GM15510 (cell line): ENCODE measurements around the gene INTS12.

Experiments
- POLR2A ChIP-seq: IDR thresholded peaks from 3 replicates; pipeline ENCODE4 v1.6.1; 2011; ENCODE audit warnings: borderline replicate concordance; ENCODE audit not compliant: insufficient read length; ENCODE audit errors: extremely low read depth

Gene INTS12, protein sequence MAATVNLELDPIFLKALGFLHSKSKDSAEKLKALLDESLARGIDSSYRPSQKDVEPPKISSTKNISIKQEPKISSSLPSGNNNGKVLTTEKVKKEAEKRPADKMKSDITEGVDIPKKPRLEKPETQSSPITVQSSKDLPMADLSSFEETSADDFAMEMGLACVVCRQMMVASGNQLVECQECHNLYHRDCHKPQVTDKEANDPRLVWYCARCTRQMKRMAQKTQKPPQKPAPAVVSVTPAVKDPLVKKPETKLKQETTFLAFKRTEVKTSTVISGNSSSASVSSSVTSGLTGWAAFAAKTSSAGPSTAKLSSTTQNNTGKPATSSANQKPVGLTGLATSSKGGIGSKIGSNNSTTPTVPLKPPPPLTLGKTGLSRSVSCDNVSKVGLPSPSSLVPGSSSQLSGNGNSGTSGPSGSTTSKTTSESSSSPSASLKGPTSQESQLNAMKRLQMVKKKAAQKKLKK

DNA sequence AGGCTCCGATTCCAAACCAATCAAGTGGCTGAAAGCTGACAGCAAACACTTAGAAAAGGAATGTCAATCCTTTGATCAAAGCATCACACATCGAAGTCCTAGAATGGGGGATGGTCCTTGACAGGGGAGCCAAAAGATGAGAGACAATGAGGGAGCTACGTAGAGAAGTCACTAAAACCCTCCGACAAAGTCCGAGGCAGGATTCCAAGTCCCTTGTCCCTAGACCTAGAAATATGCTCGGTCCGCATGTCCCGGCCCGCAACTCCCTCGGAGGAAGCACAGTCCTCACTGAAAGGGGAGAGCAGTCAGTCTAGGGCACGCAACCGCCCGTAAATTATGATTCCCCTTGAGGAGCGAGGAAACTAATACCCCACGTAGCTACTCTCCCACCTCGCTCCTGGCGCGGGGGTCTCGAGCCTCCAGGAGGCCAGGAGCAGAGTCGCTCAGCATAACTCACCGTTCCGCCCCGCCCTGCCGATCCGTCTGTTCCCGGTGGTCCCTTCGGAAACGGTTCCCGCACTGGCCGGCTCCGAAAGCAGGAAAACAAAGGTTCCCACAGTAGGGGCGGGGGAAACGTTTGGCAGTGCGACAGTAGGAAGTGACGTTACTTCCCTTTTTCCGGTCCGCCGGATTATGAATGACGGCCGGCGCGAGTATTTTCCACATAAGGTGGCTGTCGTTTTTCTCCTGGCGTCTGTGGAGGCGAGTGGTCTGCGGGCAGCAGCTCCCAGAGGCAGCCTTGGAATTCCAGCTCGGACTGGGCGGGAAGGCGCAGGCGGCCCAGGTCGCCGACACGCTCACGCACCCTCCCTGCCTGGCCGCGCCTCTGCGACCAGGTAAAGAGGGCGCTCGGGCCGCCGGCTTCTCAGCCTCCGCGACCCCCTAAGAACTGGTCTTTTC is at the start of gene INTS12, which contains the start of gene GSTCD:
Gene INTS12 (minus strand): TSS at position 509 of the 900 bp plus-strand sequence. CDS start 8,684 bp downstream, outside the sequence.
Gene GSTCD (plus strand): TSS at position 604 of the 900 bp plus-strand sequence. CDS start 8,830 bp downstream, outside the sequence.
- peak; percentile 89 for TF ChIP-seq POLR2A

DNA sequence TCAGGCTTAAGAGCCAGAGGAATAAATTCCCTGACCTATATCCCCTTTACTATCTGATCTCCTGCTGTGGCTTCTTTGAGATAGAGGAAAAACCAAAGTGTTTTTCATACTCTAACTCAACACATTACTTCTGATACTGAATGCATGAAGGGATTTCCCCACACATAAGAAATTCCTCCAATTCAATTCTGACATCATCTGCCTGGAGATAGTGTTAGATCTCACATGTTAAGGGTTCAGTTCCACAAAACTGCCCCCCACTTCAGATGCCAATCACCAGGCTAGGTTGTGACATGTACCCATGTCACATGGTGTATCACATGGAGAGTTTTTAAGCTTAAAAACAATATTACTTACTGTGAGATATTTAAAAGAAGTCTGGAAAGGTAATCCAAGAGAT is 46.9 kb upstream of the INTS12 start:
- no peak for TF ChIP-seq POLR2A

DNA sequence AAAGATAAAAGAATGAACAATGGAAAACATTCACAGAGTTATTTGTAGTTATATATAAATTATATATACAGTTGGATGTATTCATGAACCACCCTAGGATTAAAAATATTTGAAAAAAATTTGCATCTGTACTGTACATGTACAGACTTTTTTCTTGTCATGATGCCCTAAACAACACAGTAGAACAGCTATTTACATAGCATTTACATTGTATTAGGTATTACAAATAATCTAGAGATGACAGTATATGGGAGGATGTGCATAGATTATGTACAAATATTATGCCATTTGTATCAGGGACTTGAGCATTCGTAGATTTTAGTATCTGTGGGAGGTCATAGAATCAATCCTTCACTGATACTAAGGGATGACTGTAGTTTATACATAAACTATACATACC is 44.9 kb upstream of the INTS12 start:
- TF ChIP-seq POLR2A, result no peak

DNA sequence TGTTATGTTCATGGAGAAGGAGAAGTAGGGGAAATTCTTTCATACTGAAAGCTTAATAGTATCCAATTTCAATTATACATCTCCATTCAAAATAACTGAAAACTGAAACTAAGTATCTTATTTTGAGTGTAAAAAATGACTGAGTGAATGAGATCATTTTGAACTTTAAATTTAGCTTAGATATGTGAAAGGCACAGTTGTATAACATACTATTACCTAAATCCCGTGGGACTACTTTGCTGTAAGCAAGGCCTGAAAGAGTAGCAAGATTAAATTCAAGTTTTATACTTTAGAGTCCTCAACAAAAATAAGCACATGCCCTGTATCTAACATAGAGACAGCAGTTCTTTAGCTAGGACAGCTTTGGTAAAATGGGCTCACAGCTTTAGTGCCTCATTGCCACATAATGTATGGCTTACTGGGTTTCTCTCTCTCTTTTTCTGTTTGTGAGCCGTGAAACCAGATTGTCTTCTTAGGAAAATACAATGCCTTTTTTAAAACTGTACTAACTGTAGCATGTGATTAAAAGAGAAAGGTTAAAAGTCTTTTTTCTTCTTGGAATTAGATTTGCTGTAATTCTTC is 43.3 kb upstream of the INTS12 start:
- TF ChIP-seq POLR2A, result no peak

DNA sequence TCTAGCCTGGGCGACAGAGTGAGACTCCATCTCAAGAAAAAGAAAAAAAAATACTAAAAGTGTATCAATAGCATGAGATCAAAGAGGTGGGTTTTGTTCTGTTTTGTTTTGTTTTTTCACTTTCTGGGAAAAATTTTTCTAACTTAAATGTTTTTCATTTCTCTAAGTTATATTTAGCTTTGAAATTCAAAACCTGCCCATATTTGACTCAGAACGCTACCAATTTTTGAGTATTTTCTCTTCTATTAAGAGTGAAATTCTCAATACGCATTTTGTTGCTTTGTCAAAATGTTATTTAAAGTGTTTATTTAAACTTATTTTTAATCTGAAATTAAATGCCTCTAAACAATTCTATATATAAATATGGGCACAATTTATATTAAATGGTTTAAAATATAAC is 39.7 kb upstream of the INTS12 start:
- no peak for TF ChIP-seq POLR2A

DNA sequence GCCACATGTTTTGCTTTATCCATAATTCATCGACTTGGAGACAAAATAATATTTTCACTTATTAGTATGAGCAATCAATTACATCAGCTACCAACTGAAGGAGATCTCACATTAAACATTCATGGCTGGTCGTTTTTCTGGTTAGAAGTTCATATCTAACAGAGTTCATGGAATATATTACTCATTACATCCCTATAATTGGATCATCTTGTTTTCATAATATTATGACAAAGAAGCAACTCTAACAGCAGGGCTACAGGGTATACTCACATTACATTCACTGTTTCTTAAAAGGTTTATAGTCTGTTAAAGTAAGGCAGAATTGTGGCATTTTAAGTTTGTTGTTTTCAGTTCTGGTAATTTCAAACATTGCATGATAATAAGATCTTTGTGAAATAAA is 33.1 kb upstream of the INTS12 start:
- TF ChIP-seq POLR2A, result no peak

DNA sequence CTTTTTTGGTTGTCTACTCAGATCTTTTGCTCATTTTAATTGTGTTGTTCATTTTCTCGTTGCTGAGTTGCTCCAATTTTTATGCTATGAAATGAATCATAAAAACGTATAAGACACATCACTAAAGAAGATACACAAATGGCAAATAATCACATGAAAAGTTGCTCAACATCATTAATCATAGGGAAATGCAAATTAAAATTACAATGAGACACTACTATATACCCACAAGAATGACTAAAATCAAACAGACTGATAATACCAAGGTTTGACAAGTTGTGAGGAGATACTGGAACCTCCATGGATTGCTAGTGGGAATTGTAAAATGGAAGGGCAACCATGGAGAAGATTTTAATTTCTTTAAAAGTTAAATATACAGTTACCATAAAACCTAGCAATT is 17.1 kb upstream of the INTS12 start:
- TF ChIP-seq POLR2A, result no peak

DNA sequence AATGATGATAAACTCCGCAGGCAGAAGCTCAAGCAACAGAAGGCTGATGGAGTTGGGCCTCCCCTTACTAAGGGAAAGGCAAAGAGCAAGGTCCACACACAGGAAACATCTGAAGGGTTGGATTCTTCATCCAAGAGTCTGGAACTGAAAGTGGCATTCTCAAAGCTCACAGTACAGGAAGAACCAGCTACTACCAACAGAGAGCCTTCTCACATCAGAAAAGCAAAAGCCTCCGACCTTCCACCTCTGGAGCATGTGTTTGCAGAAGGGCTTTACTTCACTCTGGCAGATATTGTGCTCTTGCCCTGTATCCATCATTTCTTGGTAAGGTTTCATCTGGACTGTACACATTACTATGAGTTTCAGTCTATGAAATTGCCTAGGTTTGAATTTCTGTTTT is 10.7 kb upstream of the INTS12 start:
- TF ChIP-seq POLR2A, result no peak

DNA sequence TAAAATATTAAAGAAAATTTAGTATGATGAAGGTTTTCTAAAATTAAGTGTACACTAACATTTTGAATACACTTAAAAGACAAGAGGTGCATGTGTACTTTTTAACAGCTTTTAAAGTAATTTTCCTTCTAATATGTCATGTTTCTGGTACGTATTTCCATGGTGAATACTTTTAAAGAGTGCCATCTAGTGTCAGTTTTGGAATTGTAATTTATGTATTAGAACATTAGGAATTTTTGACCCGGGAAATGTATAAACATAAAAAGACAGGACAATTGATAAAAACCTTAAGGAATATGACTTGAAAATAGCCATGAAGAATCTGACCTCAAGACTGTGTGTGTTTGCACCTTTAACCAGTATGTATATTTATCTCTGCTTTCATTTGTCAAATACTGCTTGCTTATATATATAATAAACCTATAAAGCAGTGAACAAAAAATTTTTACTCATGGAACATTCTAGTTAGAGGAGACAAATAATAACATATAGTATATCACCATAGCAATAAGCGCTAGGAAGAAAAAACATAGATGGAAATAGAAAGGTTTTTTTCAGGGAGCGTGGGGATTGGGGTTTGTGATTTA is 7.3 kb upstream of the INTS12 start:
- no peak for TF ChIP-seq POLR2A

DNA sequence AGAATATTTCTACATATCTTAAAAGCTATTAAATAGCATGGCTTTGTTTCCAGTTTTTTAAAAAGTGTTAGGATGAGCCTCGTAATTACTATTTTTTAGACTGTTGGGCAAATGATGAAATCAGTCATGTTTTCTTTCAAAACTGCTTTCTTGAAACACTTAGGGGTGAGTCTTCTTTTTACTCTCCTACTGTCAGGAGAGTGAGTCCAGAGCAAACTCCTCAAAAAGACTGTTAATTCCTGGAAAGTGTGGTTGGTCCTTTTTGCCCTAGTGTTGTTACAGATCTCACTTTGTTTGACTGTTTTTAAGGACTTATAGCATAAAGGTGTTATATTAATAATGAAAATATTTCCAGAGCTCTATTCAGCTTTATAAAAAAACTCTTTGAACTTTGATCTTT is 6.4 kb upstream of the INTS12 start:
- TF ChIP-seq POLR2A, result no peak

DNA sequence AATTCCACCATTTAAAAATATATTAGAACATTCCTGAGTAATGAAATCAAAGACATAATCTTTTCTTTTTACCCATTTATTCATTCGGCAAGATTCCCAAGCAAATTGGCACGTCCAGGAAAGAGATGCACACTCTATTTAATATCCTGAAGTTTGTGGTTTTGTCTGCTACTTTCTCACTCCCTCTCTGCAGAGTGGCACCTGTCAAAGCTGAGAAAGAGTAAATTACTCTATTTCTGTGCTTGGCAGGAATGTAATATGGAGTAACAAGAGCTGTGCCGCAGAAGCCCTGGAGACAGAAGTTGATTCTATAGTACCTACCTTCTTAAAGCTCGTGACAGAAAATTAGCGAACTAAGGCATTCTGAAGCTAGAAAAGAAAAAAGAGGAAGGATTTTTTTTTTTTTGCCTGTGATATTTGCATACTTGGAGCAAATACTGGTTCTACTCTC is 5.6 kb upstream of the INTS12 start:
- TF ChIP-seq POLR2A, result no peak

DNA sequence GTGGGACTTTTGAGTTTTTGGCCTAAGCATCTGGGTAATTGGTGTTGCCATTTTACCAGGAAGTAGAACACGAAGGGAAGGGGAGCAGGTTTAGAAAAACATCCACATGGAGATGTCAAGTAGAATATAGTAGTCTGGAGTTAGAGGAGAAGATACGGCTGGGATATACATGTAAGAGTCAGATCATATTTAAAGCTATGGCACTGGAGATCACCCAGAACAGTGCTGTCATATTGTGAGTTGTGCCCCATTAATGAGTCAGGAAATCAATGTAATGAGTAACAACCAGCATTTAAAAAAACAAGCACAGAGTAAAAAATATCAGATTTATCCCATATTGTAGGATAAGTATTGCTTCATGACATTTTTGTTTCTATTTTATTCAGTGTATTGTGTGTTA is 4.3 kb upstream of the INTS12 start:
- TF ChIP-seq POLR2A, result no peak

DNA sequence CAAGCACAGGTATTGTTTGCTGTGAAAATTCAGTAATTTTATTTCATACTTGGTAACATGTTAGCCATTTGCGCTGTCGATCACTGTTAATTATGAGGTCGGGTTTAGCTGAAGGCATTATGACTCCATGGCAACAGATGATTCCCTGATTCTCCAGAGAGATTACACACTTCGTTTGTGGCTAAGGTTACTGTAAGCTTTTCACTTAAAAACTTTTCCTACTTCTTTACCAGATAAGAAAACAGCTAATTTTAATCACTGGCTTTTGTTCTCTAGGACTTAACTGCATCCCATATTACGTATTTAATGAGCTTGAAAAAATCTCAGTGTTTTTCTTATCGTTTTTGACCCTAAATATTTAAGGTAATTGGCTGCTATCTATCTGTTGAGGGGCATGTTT is 2.2 kb upstream of the INTS12 start:
- TF ChIP-seq POLR2A, result no peak

DNA sequence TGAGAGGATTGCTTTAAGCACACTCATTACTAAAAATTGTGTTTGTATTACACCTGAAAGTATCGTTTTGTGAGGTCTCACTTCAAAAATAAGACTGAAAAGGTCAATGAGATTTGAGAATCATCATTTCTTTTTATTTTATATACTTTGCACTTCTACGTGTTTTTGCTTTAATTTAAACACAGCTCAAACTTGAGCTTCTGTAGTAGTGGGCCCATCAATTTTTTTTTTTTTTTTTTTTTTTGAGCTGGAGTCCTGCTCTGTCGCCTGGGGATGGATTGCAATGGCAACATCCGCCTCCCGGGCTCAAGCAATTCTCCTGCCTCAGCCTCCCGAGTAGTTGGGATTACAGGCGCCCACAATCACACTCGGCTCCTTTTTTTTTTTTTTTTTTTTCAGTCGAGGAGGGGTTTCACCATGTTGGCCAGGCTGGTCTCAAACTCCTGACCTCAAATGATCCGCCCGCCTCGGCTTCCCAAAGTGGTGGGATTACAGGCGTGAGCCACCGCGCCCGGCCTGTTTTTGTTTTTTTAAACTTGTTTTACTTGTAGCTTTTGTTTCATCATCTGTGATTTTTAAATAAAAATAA is 1.6 kb upstream of the INTS12 start:
- no peak for TF ChIP-seq POLR2A
